Measurements from ENCODE around the gene DNAJC13.
A peak's percentile ranks its signal among the peaks of the same experiment; 100 is the strongest.

DNAJC13 gene

GRCh38 chr3:132406587-132406986 is 10.7 kb upstream of the DNAJC13 start:
- DNase-seq (ENCODE audit: low read depth in 2 of 2) = no peak

- DNase-seq (ENCODE audit: low read depth in 2 of 2) = no peak
These were observed 10.3 kb upstream of the DNAJC13 start for GRCh38 chr3:132407025-132407424.

GRCh38 chr3:132414841-132415240 is 2.5 kb upstream of the DNAJC13 start:
- no peak for DNase-seq (ENCODE audit: low read depth in 2 of 2)

- no peak for DNase-seq (ENCODE audit: low read depth in 2 of 2)
These were observed 1.1 kb upstream of the DNAJC13 start for GRCh38 chr3:132416161-132416560.

GRCh38 chr3:132417695-132418411 is 551 bp downstream of the DNAJC13 start:
- no peak for DNase-seq (ENCODE audit: low read depth in 2 of 2)

- DNase-seq (ENCODE audit: low read depth in 2 of 2) = no peak
These were observed 1.6 kb downstream of the DNAJC13 start for GRCh38 chr3:132418916-132419315.

- DNase-seq (ENCODE audit: low read depth in 2 of 2) = peak; percentile 19 to 36
These were observed 4.5 kb downstream of the DNAJC13 start for GRCh38 chr3:132421832-132422231.

- no peak for DNase-seq (ENCODE audit: low read depth in 2 of 2)
These were observed 5.2 kb downstream of the DNAJC13 start for GRCh38 chr3:132422531-132422930.

GRCh38 chr3:132432639-132433038 is 15.3 kb downstream of the DNAJC13 start:
- peak in 1 of 2 experiments; percentile 47 for DNase-seq (ENCODE audit: low read depth in 2 of 2)

- DNase-seq (ENCODE audit: low read depth in 2 of 2) = no peak
These were observed 15.8 kb downstream of the DNAJC13 start for GRCh38 chr3:132433121-132433520.

- DNase-seq (ENCODE audit: low read depth in 2 of 2) = no peak
These were observed 18.1 kb downstream of the DNAJC13 start for GRCh38 chr3:132435224-132435910.

GRCh38 chr3:132435911-132436425 is 18.7 kb downstream of the DNAJC13 start:
- DNase-seq (ENCODE audit: low read depth in 2 of 2) = no peak

- no peak for DNase-seq (ENCODE audit: low read depth in 2 of 2)
These were observed 26.1 kb downstream of the DNAJC13 start for GRCh38 chr3:132443421-132443820.

- DNase-seq (ENCODE audit: low read depth in 2 of 2) = no peak
These were observed 27.1 kb downstream of the DNAJC13 start for GRCh38 chr3:132444383-132444782.

- DNase-seq (ENCODE audit: low read depth in 2 of 2) = no peak
These were observed 28.5 kb downstream of the DNAJC13 start for GRCh38 chr3:132445817-132446216.

- DNase-seq (ENCODE audit: low read depth in 2 of 2) = peak; percentile 38 to 49
These were observed 31.1 kb downstream of the DNAJC13 start for GRCh38 chr3:132448216-132448961.

GRCh38 chr3:132456136-132456535 is 38.8 kb downstream of the DNAJC13 start:
- no peak for DNase-seq (ENCODE audit: low read depth in 2 of 2)

- no peak for DNase-seq (ENCODE audit: low read depth in 2 of 2)
These were observed 39.3 kb downstream of the DNAJC13 start for GRCh38 chr3:132456571-132456970.

- DNase-seq (ENCODE audit: low read depth in 2 of 2) = no peak
These were observed 40.0 kb downstream of the DNAJC13 start for GRCh38 chr3:132457286-132457685.

GRCh38 chr3:132459551-132459950 is 42.2 kb downstream of the DNAJC13 start:
- DNase-seq (ENCODE audit: low read depth in 2 of 2) = no peak

- DNase-seq (ENCODE audit: low read depth in 2 of 2) = no peak
These were observed 44.2 kb downstream of the DNAJC13 start for GRCh38 chr3:132461544-132461943.

- DNase-seq (ENCODE audit: low read depth in 2 of 2) = peak; percentile 33 to 44
These were observed 46.8 kb downstream of the DNAJC13 start for GRCh38 chr3:132464066-132464465.

Data from fibroblast of skin of left biceps (primary cell).